Skin epidermis (tissue), 12 donors: ENCODE measurements around the gene ERC2.

Experiments used
- H3K27ac ChIP-seq, 21 experiments: fragments of 200-600 bp; sonication (generic) in 11 of 21; one replicate each; pipeline ENCODE4 v1.5.0; 2020; ENCODE audit warnings: mild to moderate bottlenecking in 3 of 21, inconsistent platforms in 2 of 21, moderate library complexity in 2 of 21
- H3K4me3 ChIP-seq, 7 experiments: fragments of 200-600 bp; sonication (generic) in 2 of 7; one replicate each; pipeline ENCODE4 v1.5.0; 2020; ENCODE audit warnings: inconsistent platforms in 2 of 7, mild to moderate bottlenecking in 2 of 7, moderate library complexity in 1 of 7

The ERC2 gene

DNA sequence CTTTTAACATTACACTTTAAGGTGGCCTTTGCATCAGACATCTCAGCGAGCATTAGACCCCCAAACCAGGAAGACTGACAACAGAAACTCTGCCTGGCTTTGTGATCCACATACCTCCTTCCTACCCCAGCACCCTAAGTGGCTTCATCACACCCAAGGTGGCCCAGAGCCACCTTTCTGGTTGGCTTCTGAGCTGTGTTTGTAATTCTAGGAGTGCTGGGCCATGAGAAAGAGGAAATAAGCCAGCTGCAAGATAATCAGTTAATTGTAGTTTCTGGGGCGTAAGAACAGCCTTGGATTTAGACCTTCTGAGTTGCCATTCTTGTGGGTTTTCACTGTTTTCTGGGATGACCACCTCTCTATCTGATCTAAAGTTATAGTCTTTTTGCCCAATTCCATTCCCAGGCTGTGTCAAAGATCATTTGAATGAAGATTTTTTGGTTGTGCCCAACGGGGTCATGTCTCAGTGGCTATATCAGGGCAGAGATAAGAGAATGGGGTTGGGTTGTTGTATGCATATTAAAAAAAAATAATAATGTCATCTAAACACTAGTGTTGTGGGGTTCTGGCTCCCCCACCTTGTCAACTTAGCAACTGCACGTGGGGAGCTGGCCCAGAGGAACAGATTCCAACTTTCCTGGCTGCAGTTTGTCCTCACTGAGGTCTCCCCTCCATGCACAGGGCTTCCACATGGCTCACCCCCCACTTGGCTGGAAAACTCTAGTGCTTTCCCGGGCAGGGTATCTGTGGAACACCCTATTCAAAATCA lies 746.4 kb downstream of the ERC2 start:
- no peak overlapping the region for H3K4me3 ChIP-seq
- no peak overlapping the region for H3K27ac ChIP-seq

DNA sequence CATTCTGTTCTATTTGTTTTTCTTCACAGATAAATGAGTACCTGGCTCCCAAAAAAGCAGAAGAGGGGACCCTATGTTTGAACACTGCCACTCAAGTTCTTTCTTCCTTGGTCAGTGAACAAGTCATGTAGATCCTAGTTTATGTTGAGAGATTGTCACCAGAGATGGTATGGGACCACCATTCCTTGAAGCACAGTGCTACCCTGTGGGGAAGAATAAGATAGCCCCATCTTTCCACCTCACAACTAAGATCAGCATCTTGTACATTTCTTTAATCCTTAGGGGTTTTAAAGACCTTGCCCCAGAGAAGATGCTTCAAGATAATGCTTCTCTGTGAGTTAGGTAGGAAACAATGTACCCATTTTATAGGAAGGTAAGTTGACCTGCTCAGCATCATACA lies 747.7 kb downstream of the ERC2 start:
- Histone ChIP-seq H3K4me3 (no peak overlapping the region), H3K27ac (no peak overlapping the region)

DNA sequence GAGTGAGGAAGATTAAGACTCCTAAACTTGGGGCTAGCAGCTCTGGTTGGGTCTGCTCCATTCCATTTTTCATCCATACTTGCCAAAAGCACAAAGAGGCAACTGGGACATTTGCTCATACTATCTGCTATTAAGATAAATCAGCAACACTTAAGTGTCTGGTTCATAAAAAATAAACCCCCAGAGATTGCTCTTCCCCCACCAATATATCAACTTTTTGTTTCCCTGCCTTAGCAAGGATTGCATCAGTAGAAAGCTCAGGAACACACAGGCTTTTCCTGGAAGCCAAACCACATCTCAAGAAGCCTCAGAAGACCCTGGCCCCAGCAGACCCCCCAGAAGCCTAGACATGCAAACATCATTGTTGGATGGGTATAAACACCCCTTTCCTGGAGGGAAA lies 748.8 kb downstream of the ERC2 start:
- H3K4me3 ChIP-seq: no peak overlapping the region
- H3K27ac ChIP-seq: no peak overlapping the region

DNA sequence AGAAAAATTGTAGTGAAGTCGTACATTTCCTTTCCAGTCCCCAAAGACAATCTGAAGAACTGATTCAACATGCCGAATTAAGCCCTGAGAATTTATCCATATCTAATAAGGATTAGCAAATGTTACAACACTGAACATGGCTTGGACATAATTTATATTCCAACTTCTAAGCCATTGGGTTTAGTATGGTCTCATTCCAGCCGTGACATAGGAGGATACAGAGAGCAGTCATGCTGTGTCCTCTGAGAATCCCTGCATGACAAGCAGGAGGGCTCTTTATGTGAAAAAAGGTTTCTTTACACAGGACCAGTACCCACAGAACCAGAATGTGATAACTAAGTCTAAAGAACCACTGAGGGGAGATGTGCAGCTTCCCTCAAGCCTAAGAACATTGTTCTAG lies 749.3 kb downstream of the ERC2 start:
- Histone ChIP-seq H3K27ac (no peak overlapping the region), H3K4me3 (no peak overlapping the region)

DNA sequence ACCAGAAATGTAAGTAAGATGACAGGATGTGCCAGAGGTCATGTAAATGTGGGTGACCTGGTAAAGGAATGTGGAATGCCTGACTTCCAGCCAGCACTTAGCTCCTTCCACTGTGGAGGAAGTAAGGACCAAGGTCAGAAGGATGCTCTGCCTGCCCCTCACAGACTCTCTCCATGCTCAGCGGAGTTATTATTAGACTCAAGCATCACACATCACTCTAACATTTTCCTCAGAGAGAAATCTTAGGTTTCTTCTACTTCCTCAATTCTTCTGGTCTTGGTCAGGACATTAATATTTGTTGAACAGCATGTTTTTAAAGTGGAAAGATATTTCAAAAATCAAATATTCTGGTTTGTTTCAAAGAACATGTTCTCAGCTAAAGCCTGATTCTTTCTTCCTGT lies 749.7 kb downstream of the ERC2 start:
- Histone ChIP-seq H3K4me3 (no peak overlapping the region), H3K27ac (no peak overlapping the region)

DNA sequence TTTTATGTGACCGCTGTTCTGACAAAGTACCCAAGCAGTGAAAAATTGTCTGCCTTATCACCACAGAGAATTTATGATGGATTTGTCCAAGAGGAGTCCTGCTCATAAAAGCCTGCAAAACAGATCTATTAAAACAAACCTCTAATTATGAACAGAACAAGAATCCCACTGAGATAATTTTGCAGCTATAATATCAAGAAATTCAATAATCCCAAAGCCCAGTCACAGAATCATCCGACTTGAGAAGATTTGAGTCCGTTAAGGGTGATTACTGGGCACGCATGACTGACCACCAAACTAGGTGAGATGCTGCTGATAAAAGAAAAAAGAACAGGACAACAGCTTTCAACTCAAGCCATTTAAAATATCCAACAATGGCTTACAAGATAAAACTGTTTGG lies 750.2 kb downstream of the ERC2 start:
- H3K27ac ChIP-seq: no peak overlapping the region
- no peak overlapping the region for H3K4me3 ChIP-seq

DNA sequence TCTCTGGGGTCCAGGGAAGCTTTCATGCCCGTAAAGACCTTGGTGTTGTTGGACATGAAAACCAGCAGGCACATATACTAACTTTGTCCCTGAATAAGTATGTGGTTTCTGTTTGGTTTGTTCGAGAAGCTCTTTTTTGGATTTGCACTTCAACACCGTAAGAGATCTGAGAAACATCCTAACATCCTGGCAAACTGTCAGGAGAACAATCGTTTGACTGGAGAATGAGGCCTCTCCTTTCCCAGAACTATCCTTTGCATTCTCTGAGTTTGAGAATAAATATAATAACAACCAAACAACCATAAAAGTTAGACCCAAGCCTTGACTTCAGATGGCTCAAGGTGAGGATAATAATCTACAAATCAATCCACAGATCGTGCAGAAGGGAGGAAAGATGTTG lies 750.8 kb downstream of the ERC2 start:
- Histone ChIP-seq H3K4me3 (no peak overlapping the region), H3K27ac (no peak overlapping the region)

DNA sequence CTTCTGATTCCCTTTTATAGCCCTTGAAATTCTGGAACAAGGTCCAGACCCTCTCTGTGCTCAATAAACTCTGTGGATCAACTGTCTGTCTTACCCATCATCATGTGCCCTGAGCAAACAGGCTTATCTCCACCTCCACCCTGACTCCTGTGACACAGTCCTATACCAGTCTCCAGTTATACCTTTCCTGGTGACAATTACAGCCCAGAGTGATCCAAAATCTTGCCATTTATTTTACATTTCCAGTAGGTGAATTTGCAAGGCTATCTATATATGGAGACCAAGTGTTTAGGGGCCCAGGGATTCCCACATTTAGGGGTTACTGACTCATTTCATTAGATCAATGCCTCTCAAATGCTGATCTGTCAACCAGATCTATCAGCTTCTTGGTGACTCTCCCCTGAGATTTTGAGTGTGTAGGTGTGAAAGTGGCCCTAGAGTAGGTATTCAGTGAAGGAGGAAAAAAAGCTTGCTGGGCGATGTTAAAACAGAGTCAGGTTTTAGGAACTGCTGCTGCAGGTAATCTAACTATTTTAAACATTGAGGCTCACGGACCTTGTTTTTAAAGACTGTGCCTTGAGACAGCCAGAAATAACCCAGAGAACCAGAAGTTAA lies 751.5 kb downstream of the ERC2 start:
- H3K4me3 ChIP-seq: no peak overlapping the region
- H3K27ac ChIP-seq: no peak overlapping the region

DNA sequence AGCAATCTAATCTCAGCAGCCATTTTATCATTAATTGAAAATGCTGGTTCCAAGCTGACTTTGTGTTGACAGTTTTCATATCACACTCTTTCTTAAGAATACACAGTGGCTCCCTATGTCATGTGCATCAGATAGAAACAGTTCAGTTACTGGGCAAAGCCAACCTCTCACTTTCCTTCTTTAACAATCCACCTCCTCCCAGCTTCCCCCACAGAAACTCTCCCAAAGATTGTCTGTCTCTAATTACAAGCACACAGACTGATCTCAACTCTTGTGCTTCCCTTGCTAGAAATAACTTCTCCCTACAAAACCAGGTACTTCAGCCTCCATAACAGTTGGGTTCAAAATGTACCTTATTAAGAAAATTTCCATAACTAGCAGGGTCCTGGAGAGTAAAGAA lies 752.2 kb downstream of the ERC2 start:
- Histone ChIP-seq H3K27ac (no peak overlapping the region), H3K4me3 (no peak overlapping the region)

DNA sequence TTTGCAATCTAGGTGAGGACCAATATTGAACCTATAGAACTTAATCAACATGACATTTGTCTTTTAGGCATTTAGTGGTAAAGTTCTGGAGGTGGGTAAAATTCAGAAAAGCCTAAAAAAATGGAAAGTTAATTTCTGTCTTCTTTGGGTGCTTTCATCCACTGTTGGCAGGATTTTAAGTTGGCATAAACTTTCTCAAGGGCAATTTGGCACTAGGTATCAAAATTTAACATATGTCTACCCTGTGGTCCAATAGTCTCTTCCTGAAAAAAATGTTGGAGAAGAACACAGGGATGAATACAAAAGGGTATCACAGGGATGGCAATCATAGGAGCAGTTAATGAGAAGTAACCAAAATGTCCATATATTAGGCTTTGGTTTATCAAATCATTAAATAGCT lies 754.2 kb downstream of the ERC2 start:
- Histone ChIP-seq H3K4me3 (no peak overlapping the region), H3K27ac (no peak overlapping the region)

DNA sequence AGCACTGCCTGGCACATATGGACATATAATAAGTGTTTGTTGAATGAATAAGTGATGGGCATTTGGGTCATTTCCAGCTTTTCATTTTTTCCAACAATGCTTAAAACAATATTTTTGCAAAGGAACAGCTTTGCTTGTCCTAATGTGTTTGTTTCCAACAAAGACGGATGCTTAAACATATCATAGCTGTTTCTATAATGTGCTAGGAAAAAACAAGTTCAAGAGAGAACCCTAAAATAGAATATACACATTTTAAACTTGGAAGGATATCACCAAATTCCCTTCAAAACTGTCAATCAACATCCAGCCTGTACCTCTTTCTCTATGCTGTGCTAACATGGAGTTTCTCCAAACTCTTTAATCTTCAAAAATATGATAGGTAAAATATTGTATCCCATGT lies 756.6 kb downstream of the ERC2 start:
- Histone ChIP-seq H3K4me3 (no peak overlapping the region), H3K27ac (no peak overlapping the region)

DNA sequence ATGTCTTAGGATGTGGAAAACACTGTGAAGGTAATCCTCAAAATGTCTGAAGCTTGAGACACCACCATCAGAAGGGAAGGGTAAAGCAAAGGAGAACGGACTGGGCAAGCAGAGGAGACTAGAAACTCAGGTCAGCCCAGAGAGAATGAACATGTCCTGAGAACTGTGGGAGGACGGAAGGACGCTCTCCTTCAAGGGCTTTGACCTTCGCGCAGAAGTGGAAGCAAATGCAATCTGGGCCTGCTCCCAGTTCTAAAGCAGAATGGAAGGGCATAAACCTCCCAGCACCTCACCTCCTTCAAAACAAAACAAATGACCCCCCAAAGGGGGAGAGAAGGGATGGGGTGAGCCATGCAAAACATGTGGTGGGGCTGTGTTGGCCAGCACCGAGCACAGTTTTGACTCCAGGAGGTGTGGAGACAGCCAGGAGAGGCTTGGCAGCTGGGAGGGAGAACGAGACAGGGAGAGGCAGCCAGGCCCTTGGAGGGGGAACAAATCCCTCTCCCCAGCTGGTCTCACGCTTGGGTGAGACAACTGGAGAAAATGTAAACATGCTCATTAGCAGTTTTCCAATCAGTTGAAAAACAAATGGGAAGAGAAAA lies 758.8 kb downstream of the ERC2 start:
- Histone ChIP-seq H3K4me3 (no peak overlapping the region), H3K27ac (no peak overlapping the region)

DNA sequence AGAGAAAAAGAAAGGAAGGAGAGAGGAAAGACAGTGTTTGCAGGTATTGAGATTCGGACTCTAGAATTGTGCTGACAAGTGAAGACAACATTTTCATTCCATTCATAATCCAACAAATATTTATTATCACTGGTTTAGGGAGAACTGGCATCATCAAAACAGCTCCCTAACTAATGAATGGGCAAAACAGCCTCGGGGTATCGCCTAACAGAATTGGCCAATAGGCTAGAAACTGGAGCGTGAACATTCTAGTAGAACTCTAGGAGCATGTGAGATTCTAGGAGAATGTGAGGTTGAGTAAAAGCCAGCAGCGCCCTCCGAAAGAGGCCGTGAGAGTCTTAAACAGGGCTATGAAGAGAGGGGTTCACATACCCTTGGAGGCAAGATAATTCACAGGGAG lies 759.3 kb downstream of the ERC2 start:
- H3K27ac ChIP-seq: no peak overlapping the region

DNA sequence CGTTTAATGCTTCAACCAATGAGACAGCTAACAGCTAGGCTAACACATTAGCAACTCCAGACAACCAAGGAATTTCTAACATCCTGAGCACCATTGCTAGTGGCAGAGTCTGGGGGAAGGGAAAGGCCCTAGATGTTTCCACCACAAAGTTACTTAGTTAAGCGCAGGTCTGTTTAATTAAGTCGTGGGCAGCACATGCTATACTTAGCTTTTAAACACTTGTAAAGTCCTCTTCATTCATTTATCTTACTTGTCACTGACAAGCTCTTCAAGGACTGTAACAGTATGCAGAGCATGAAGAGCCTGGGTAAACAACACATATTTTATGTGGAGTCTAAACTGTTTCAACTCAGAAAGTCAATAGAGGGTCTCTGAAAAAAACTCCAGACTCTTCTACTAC lies 760.0 kb downstream of the ERC2 start:
- no peak overlapping the region for H3K27ac ChIP-seq
- H3K4me3 ChIP-seq: no peak overlapping the region

More for the DNA sequence above, 759.3 kb downstream of the ERC2 start:
- H3K4me3 ChIP-seq: no peak overlapping the region

DNA sequence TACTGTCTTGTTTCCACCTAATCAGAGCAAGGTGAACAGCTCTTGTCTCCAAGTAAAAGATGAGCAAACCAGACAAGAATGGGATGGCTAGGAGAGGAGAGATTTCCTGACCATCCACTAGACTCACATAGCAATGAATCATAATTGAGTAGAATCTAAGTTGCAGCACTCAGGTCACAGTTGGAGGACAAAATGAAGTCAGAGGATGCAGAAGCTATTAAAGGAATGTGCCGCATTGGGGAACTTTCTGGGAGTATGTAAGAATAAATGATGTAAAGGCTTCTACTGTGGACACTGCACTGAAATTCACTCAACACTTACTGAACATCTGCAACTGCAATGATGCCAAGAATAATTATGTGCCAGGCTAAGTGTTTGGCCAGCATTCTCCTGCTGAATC lies 763.7 kb downstream of the ERC2 start:
- no peak overlapping the region for H3K27ac ChIP-seq
- H3K4me3 ChIP-seq: no peak overlapping the region

DNA sequence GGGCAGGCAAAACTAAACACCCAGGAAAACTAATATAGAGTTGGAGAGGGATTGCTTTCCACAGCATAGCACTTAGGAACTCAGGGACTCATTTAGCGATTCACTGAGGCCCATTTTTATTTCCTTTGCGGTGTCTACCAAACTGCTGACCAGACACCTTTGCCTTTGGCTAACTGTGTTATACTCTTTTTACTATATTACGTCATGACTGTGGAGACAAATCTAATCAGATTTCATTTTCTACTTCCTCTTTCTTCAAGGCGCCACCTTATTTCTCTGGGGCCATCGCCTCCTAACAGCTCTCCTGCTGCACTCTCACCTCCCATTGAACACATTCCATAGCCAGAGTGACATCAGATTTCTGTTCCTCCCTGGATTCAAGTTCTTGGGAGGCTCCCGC lies 765.4 kb downstream of the ERC2 start:
- Histone ChIP-seq H3K27ac (no peak overlapping the region), H3K4me3 (no peak overlapping the region)

DNA sequence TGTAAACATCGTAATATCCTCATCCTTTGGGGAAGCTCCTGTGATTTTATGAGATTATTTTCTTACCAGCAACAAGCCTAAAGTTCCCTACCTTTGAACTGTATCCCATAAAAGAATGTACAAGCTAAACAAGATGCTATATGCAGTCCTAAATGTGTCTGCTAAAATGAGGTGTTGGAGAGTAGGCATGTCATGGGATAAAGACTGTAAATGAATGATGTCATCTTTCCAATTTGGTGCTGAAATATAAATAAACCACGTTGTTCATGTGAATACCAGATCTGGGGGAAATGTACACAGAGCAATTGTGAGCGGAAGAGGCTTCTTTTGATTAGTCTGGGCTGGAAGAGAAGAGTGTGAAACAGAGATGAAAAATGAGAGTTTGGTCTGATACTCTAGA lies 766.3 kb downstream of the ERC2 start:
- no peak overlapping the region for H3K27ac ChIP-seq

DNA sequence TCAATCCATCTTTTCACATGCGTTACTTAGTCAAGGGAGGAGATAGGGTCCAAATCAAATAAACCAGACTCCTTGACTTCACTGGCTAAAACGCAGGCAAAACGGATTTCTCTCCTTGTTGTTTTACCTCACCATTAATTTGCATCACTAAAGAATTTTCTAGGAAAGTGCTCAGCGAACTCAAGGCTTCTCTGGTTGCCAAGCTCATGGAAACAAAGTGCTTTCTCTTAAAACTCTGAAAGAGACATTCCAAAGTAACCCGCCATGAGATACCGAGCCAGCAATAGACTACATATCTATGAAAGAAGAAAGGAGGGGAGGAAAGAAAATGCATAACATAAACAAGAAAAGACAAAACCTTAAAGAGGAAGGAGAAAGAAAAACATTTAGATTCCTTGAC lies 769.4 kb downstream of the ERC2 start:
- H3K27ac ChIP-seq: no peak overlapping the region
- H3K4me3 ChIP-seq: no peak overlapping the region

More for the DNA sequence above, 766.3 kb downstream of the ERC2 start:
- H3K4me3 ChIP-seq: no peak overlapping the region

DNA sequence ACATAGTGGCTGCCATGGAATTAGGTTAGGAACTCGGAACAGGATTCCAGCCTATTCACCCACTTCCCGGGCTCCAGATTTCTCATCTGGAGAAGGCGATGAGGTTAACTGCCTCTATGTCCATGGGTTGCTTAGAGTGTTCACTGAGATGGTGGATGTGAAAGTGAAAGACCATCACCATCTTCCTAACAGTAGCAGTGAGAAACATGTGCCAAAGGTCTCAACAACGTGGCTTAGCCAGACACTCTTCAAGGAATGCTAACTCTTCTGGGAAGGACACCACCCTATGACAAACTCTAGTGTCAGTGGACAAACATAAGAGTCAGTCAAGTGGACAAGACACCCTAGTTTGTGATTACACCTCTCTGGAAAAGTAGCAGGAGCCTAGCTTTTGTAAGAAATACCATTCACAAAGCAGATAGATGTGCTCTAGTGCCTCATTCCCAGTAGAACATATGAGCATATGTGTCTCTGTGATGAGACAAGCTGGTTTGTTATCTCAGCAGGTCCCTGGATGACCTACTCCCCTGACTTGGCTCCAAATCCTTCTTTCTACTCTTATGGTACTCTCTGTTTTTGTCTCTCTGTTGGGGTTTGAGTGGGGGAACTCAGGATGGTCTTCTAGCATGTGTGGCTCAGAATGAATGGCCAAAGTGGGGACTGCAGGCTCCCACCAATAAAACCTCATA lies 770.9 kb downstream of the ERC2 start:
- no peak overlapping the region for H3K4me3 ChIP-seq
- H3K27ac ChIP-seq: no peak overlapping the region

DNA sequence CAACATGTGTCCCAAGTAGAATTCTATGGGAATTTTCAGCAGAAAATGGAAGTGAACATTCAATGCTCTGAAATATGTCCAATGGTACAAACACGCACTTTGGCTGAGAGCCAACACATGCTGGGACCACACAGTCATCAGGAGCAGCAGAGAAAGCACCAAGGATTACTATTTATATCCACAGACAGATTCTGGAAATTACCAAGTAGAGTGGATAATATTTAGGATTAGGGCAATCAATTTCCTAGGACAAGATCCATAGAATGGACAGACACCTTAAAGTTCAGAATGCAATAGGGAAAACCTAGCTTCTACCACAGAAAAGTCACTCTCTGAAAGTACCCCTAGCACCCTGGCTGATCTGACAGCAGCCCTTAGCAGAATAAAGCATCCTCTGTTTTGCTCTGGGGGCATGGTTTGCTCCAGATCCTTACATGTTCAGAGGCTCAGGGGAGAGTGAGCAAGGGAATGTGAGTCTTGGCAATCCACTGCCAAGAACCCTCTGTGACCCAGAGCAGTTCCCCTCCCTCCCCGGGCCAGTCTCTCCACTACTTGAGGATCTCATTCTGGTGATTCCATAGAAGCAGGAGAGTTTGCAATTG lies 775.2 kb downstream of the ERC2 start:
- Histone ChIP-seq H3K27ac (no peak overlapping the region), H3K4me3 (no peak overlapping the region)
